Neutrophil (primary cell): ENCODE measurements around the gene PGLYRP4.
A peak's percentile ranks its signal among the peaks of the same experiment; 100 is the strongest.

Experiments used
- H3K27ac ChIP-seq: fragments of 200-600 bp; sonication (generic); 2 replicates; pipeline ENCODE4 v1.5.1; 2016; ENCODE audit warnings: mild to moderate bottlenecking, moderate library complexity
- H3K27me3 ChIP-seq: fragments of 200-600 bp; sonication (generic); 2 replicates; pipeline ENCODE4 v1.6.0; 2016; ENCODE audit warnings: mild to moderate bottlenecking
- H3K36me3 ChIP-seq: fragments of 200-600 bp; sonication (generic); 2 replicates; pipeline ENCODE4 v1.5.1; 2017
- H3K4me1 ChIP-seq, 2 experiments: fragments of 200-600 bp in 1 of 2; sonication (generic) in 1 of 2; 1 replicate in 1 of 2; 2 replicates in 1 of 2; pipeline versions ENCODE4 v1.5.1 to v1.6.1; 2013 to 2016; ENCODE audit warnings: low read depth in 1 of 2, low read length in 1 of 2, mild to moderate bottlenecking in 1 of 2, moderate library complexity in 1 of 2; ENCODE audit not compliant: control insufficient read depth in 1 of 2, insufficient read depth in 1 of 2
- H3K4me3 ChIP-seq, 2 experiments: fragments of 200-600 bp in 1 of 2; sonication (generic) in 1 of 2; 1 replicate in 1 of 2; 2 replicates in 1 of 2; pipeline ENCODE4 v1.5.1; 2013 to 2016; ENCODE audit warnings: low read depth in 1 of 2, low read length in 1 of 2, mild to moderate bottlenecking in 1 of 2, moderate library complexity in 1 of 2
- H3K9me3 ChIP-seq: fragments of 200-600 bp; sonication (generic); 2 replicates; pipeline ENCODE4 v1.5.1; 2016
- TF ChIP-seq, protein P1 (sequence below): fragments of 200-600 bp; sonication (generic); IDR thresholded peaks from 2 replicates; pipeline ENCODE4 v1.5.1; 2016; ENCODE audit warnings: antibody characterized with exemption

The PGLYRP4 gene

DNA sequence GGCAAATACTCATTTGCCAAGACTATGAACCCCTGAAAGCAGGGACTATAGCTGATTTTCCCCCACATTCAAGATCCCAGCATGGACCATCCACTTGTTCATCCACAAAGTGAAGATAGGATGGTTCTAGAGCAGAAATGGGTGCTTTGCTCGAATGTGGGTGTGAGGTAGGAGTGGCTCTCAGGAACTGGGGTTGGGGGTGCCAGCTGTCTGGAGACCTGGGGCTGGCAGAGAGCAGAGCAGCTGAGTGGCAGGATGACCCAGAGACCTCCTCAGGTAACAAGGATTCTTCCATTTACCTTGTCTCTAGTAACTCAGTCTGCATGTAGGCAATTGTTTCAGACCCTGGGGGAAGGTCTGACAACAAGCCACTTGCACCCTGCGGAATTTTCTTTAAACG is 15.0 kb upstream of the PGLYRP4 start:
- Histone ChIP-seq H3K27ac (peak overlapping the region; percentile 100), H3K9me3 (peaks cover 5% of the 10 kb centered on the region), H3K4me1 (peaks cover 89 to 100% of the 10 kb centered on the region in 2 experiments), H3K27me3 (no peaks in the 10 kb centered on the region), H3K4me3 (peak overlapping the region; percentile 42 to 97), H3K36me3 (peaks cover 29% of the 10 kb centered on the region)
- TF ChIP-seq, protein P1, sequence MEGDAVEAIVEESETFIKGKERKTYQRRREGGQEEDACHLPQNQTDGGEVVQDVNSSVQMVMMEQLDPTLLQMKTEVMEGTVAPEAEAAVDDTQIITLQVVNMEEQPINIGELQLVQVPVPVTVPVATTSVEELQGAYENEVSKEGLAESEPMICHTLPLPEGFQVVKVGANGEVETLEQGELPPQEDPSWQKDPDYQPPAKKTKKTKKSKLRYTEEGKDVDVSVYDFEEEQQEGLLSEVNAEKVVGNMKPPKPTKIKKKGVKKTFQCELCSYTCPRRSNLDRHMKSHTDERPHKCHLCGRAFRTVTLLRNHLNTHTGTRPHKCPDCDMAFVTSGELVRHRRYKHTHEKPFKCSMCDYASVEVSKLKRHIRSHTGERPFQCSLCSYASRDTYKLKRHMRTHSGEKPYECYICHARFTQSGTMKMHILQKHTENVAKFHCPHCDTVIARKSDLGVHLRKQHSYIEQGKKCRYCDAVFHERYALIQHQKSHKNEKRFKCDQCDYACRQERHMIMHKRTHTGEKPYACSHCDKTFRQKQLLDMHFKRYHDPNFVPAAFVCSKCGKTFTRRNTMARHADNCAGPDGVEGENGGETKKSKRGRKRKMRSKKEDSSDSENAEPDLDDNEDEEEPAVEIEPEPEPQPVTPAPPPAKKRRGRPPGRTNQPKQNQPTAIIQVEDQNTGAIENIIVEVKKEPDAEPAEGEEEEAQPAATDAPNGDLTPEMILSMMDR, result no peak

- Histone ChIP-seq H3K4me1 (peaks cover 81 to 99% of the 10 kb centered on the region in 2 experiments), H3K36me3 (peaks cover 41% of the 10 kb centered on the region), H3K4me3 (peak overlapping the region; percentile 97), H3K9me3 (peaks cover 5% of the 10 kb centered on the region), H3K27me3 (no peaks in the 10 kb centered on the region), H3K27ac (peak overlapping the region; percentile 100)
- TF ChIP-seq, protein P1, result no peak
Measured at GRCh38 chr1:153362187-153362775, 13.6 kb upstream of the PGLYRP4 start.

DNA sequence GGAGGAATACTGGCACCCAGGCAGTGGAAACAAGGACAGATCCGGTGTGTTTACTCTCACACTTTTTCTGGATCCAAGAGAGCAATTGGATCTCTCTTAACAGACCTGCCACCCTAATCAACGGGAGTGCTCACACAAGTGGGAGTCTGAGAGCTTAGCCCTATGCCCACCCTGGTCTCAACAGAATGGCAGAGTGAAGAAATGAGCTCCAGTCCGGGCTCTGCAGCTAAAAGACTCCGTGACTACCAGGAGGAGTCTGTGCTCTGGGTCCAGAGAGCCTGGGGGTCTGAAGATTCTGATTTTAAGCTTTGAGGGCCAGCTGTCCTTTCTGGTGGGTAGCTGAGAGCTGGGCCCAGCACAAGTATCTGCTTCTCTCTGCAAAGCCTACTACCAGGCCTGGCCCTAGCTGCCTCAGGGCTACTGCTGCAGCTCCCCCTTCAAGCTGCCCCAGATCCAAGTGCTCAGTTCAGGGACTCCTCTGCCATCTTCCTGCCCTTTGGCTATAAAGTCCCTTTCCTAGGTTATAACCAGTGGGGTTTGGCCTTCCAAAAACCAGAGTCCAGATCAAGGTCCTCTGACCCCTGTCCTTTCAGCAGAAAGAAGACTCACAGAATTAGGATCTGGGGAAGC is 13.0 kb upstream of the PGLYRP4 start:
- Histone ChIP-seq H3K4me3 (peak overlapping the region; percentile 97), H3K27ac (peak overlapping the region; percentile 100), H3K4me1 (peaks cover 81 to 99% of the 10 kb centered on the region in 2 experiments), H3K9me3 (peaks cover 5% of the 10 kb centered on the region), H3K27me3 (no peaks in the 10 kb centered on the region), H3K36me3 (peaks cover 41% of the 10 kb centered on the region)
- TF ChIP-seq, protein P1, result no peak

- peak overlapping the region; percentile 97 for H3K4me3 ChIP-seq
- no peaks in the 10 kb centered on the region for H3K27me3 ChIP-seq
- peaks cover 81 to 99% of the 10 kb centered on the region in 2 experiments for H3K4me1 ChIP-seq
- H3K36me3 ChIP-seq, result peaks cover 41% of the 10 kb centered on the region
- TF ChIP-seq, protein P1, result no peak
- H3K27ac ChIP-seq, result peak overlapping the region; percentile 100
- peaks cover 5% of the 10 kb centered on the region for H3K9me3 ChIP-seq
Measured at GRCh38 chr1:153360592-153361479, 12.2 kb upstream of the PGLYRP4 start.

GRCh38 chr1:153360190-153360589 is 11.5 kb upstream of the PGLYRP4 start:
- TF ChIP-seq, protein P1, result no peak
- Histone ChIP-seq H3K4me1 (peaks cover 81 to 99% of the 10 kb centered on the region in 2 experiments), H3K4me3 (peak overlapping the region; percentile 97), H3K36me3 (peaks cover 41% of the 10 kb centered on the region), H3K27ac (peak overlapping the region; percentile 100), H3K27me3 (no peaks in the 10 kb centered on the region), H3K9me3 (peaks cover 5% of the 10 kb centered on the region)
